K562 (cell line): ENCODE measurements around the gene SCARF2.

ENCODE experiments used
- ATF7 ChIP-seq: fragments of 450-650 bp; IDR thresholded peaks from 2 replicates; pipeline ENCODE4 v1.7.1; 2014; ENCODE audit warnings: mild to moderate bottlenecking, moderate library complexity
- ZBTB33 ChIP-seq: sonication (generic); formaldehyde crosslinking; IDR thresholded peaks from 2 replicates; pipeline ENCODE4 v1.8.1; 2023; ENCODE audit warnings: mild to moderate bottlenecking, missing genetic modification reagents
- ZNF140 ChIP-seq: fragments of 250-450 bp; sonication (Bioruptor Pico); IDR thresholded peaks from 2 replicates; pipeline ENCODE4 v1.8.0; 2021; ENCODE audit warnings: moderate library complexity, mild to moderate bottlenecking, inconsistent platforms
- ZNF316 ChIP-seq: fragments of 450-650 bp; IDR thresholded peaks from 2 replicates; pipeline ENCODE4 v1.6.1; 2016

- no peak for TF ChIP-seq ZNF316
- TF ChIP-seq ZNF140 (CRISPR knock-in tag), result no peak
- no peak for TF ChIP-seq ZBTB33 (CRISPR knock-in tag)
- no peak for TF ChIP-seq ATF7
These were observed 21.0 kb upstream of the SCARF2 start for GRCh38 chr22:20458530-20459151.
